BE2C (cell line): Measurements from ENCODE around the gene SIGLEC5.
"Not testable (repeated sequence)": the region's sequence is repeated elsewhere in the genome, so short reads cannot be mapped to it uniquely, and the experiment has no call there.

Experiments
- DNase-seq: peaks from one replicate; pipeline ENCODE4 v3.0.0-alpha.2; 2020
- H3K27me3 ChIP-seq: fragments of 250-450 bp; sonication (Bioruptor Pico); 2 replicates; pipeline ENCODE4 v1.5.1; 2020; ENCODE audit warnings: mild to moderate bottlenecking
- H3K36me3 ChIP-seq: fragments of 250-450 bp; sonication (Bioruptor Pico); 2 replicates; pipeline ENCODE4 v1.5.1; 2020; ENCODE audit warnings: mild to moderate bottlenecking
- H3K4me1 ChIP-seq: fragments of 250-450 bp; sonication (Bioruptor Pico); 2 replicates; pipeline ENCODE4 v1.5.1; 2020
- H3K4me3 ChIP-seq: 2 replicates; pipeline ENCODE4 v1.5.1; 2011; ENCODE audit warnings: low read depth, low read length
- H3K9me3 ChIP-seq: fragments of 250-450 bp; sonication (Bioruptor Pico); 2 replicates; pipeline ENCODE4 v1.5.1; 2020
- TF ChIP-seq, protein P1 (sequence below): IDR thresholded peaks from 2 replicates; pipeline ENCODE4 v1.5.1; 2012; ENCODE audit warnings: mild to moderate bottlenecking, low read depth, low read length

SIGLEC5 gene

DNA sequence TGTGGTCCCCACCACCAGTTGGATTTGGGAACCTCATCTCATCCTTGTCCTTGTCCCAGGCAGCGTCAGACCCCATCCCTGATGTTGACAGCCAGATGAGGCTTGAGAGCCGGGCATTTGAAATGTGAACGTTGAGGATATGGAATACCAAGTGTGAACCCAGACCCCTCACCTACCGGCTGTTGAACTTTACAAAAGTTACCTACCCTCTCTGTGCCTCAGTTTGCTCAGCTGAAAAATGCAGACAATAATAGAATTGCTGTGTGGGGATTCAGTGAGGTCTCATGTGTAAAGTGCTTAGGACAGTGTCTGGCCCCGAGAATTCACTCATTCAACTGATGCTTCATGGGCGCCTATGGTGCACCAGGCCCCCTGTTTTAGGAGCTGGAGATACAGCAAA lies 17.1 kb upstream of the SIGLEC5 start:
- TF ChIP-seq, protein P1, sequence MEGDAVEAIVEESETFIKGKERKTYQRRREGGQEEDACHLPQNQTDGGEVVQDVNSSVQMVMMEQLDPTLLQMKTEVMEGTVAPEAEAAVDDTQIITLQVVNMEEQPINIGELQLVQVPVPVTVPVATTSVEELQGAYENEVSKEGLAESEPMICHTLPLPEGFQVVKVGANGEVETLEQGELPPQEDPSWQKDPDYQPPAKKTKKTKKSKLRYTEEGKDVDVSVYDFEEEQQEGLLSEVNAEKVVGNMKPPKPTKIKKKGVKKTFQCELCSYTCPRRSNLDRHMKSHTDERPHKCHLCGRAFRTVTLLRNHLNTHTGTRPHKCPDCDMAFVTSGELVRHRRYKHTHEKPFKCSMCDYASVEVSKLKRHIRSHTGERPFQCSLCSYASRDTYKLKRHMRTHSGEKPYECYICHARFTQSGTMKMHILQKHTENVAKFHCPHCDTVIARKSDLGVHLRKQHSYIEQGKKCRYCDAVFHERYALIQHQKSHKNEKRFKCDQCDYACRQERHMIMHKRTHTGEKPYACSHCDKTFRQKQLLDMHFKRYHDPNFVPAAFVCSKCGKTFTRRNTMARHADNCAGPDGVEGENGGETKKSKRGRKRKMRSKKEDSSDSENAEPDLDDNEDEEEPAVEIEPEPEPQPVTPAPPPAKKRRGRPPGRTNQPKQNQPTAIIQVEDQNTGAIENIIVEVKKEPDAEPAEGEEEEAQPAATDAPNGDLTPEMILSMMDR = no peak
- Histone ChIP-seq H3K9me3 (no peaks in the 10 kb centered on the region), H3K4me3 (no peak overlapping the region), H3K36me3 (no peaks in the 10 kb centered on the region), H3K27me3 (peaks cover 43% of the 10 kb centered on the region), H3K4me1 (no peaks in the 10 kb centered on the region)
- DNase-seq = no peak

DNA sequence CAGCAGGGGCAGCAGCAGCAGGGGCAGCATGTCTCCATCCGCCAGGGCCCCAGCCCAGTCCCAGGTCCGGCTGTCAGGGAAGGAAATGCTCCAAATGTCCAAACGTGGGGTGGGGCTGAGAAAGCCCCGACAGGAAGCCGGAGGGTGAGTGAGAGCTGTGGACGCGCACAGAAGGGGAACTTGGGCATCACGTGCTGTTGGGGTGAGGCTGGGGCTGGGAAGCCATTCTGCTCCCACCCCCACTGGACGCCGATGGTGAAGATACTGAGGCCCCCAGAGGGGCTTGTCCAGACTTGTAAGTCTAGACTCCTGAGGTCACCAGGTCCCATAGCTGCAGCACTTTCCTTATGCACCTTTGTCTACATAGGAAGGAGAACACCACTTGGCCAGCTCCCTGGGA lies 16.5 kb upstream of the SIGLEC5 start, which contains the start of gene SIGLEC14:
TSS of gene SIGLEC14 (minus strand) at position 96 of the 400 bp plus-strand sequence. CDS start at position 30, 66 bp downstream.
- peaks cover 47% of the 10 kb centered on the region for H3K27me3 ChIP-seq
- DNase-seq = not testable (repeated sequence)

DNA sequence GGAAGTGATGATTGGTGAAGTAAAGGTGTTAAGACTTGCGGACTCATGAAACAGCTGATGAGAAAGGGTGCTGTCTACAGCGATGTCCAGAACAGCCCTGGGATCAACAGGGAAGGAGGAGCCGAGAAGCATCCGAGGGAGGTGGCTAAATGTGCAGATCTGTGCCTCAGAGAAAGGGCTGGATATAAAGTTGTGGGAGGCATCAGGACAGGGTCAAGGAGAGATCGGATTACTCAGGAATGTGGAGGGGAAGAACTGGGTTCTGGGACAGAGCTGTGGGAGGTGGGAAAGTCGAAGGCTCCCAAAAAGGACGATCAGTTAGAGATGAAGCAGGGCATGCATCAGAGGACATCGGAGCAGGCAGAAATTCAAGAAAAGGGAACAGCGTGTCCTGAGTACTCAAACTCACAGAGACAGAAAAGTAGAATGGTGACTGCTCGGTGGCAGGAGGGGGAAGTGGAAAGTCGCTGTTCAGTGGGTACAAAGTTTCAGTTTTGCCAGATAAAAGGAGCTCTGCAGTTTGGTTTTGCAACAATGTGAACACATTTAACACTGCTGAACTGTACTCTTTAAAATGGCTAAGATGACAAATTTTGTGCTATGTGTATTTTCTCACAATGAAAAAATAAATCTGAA lies 14.6 kb upstream of the SIGLEC5 start:
- H3K9me3 ChIP-seq = no peaks in the 10 kb centered on the region
- no peaks in the 10 kb centered on the region for H3K4me1 ChIP-seq
- H3K36me3 ChIP-seq = no peaks in the 10 kb centered on the region
- peaks cover 63% of the 10 kb centered on the region for H3K27me3 ChIP-seq
- no peak overlapping the region for H3K4me3 ChIP-seq
- DNase-seq = no peak
- TF ChIP-seq, protein P1 = no peak

More for the DNA sequence above, 16.5 kb upstream of the SIGLEC5 start, which contains the start of gene SIGLEC14:
- H3K4me1 ChIP-seq, H3K36me3 ChIP-seq, H3K4me3 ChIP-seq, H3K9me3 ChIP-seq: not testable (repeated sequence)

DNA sequence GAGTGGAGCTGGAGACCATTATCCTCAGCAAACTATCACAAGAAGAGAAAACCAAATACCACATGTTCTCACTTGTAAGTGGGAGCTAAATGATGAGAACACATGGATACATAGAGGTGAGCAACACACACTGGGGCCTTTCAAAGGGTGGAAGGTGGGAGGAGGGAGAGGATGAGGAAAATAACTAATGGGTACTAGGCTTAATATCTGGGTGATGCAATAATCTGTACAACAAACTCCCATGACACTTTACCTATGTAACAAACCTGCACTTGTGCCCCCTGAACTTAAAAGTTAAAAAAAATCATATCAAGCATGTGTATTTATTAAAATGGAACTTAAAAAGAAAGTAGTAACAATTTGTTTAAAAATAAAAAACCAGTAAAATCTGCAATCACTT lies 11.4 kb upstream of the SIGLEC5 start:
- no peaks in the 10 kb centered on the region for H3K9me3 ChIP-seq
- TF ChIP-seq, protein P1 = no peak
- no peak overlapping the region for H3K4me3 ChIP-seq
- no peak for DNase-seq
- H3K4me1 ChIP-seq = no peaks in the 10 kb centered on the region
- H3K36me3 ChIP-seq = no peaks in the 10 kb centered on the region
- peaks cover 41% of the 10 kb centered on the region for H3K27me3 ChIP-seq

DNA sequence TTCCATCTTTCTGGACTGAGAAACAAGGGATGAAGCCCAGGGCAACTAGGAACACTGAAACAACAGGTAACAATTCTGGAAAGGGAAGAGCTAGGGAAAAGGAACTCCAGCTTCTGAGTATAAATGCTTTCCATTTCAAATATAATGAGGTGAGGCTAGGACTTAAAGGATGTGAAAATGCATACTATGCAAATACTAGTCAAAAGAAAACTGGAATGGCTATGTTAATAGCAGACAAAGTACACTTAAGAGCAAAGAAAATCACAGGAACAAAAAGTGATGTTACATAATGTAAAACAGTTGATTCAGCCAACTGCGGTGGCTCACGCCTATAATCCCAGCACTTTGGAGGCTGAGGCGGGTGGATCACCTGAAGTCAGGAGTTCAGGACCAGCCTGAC lies 10.2 kb upstream of the SIGLEC5 start:
- H3K4me3 ChIP-seq = no peak overlapping the region
- TF ChIP-seq, protein P1 = no peak
- no peaks in the 10 kb centered on the region for H3K4me1 ChIP-seq
- H3K27me3 ChIP-seq = peaks cover 39% of the 10 kb centered on the region
- no peak for DNase-seq
- H3K36me3 ChIP-seq = no peaks in the 10 kb centered on the region
- no peaks in the 10 kb centered on the region for H3K9me3 ChIP-seq

DNA sequence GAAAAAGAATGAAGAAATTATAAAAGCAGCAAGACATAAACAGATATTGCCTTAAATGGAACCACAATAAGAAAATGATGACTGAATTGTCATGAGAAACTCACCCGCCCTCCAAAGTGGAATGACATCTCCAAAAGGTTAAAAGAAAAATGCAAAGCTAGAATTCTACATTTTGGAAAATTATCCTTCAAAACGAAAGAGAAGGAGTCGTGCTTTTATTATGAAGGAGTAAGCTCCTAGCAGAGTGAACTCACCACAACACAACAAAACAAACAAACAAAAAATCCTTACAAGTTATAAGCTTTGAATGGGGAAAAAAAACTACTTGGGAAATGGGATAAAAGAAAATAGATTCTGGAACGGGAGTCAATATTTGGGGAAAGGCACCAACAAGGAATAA lies 9.7 kb upstream of the SIGLEC5 start:
- no peaks in the 10 kb centered on the region for H3K4me1 ChIP-seq
- no peaks in the 10 kb centered on the region for H3K36me3 ChIP-seq
- peaks cover 34% of the 10 kb centered on the region for H3K27me3 ChIP-seq
- no peak overlapping the region for H3K4me3 ChIP-seq
- no peaks in the 10 kb centered on the region for H3K9me3 ChIP-seq
- DNase-seq = no peak
- TF ChIP-seq, protein P1 = no peak
